ENCODE data around the gene EREG.

Gene EREG

DNA sequence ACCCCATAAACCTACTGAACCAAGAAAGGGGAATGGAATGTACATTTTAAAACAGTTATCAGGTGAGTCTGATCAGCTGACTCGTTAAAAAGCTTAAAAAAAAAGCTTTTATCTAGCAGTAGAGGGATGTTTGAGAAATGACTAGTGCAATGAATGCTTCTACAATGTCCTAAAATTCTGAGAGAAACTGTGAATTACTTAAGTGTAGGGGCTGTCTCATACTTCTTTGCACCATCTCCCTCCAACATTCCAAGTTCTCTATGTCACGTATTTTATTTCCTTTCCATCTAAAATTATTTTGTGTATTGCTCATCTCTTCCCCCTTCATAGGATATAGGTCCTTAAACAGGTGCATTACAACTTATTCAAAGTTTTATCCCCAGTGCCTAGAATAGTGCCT, 68.1 kb downstream of the EREG start:
- DNase-seq: no peak

DNA sequence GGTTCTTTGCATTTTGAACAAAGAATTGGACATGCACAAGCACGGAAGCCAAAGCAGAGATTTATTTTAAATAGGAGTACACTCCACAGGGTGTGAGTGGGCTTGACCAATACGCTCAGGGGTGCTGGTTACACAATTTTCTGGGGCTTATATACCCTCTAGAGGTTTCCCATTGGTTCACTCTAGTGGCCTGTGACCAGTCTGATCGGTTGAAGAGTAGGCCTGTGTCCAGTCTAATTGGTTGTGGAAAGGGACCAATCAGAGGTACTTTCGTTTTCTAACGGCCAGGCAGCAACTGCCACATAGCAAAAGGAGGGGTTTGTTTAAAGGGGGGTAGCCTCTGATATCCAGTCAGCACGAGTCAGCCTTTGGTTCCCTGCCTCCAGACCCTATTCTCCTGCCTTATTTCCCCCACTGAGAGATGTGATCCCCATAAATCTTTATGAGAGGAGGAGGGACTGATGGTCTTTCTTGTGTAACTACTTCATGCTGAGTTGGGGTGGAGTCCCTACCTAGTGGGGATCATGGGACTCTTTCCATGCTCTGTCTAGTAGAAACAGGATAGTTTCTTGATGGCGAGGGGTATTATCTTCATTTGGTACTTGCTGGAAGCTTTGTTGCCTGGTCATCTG, 68.7 kb downstream of the EREG start:
- DNase-seq: no peak

DNA sequence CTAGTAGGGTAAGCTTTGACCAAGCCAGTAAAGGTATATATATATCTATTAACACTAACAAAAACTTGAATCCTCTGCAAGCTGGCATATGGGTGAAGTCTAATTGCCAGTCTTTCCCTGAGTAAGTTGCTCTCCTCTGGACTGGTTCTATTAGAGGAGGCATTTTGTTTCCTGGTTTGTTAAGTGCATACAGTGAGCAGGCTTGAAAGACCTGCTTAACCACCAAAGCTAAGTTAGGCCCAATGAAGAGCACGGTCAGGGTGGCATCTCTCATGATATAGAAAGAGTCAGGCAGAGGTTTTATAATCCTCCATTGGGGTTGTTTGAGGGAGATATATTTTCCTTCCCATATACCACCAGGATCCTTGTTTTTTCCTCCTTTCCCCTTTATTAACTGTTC, 70.4 kb downstream of the EREG start:
- no peak for DNase-seq

DNA sequence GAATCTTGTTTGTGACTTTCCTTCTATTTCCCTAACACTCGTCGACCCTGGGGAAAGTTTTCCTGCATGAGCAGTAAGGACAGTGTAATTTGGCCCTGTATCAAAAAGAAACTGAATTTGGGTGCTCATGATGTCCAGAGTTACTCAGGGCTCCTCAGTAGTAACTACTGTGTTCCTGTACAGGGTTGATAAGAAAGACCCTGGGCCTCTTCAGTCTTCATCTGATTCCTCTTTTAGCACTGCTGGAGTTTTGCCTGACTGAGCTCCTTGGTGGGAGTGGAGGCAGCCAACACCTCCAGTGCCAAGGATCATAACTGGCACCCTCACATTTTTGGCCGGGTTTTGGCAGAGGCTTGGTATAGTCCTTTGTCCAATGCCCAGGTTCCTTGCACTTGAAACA, 72.9 kb downstream of the EREG start:
- DNase-seq: no peak
